SU-DHL-6 (cell line): ENCODE data around the gene PDE6A.

Source experiments
- H2AFZ ChIP-seq: fragments of 200-600 bp; sonication (generic); 2 replicates; pipeline ENCODE4 v1.6.1; 2014; ENCODE audit warnings: low read depth, mild to moderate bottlenecking, moderate library complexity, mixed read lengths, antibody characterized with exemption, low read length; ENCODE audit not compliant: severe bottlenecking
- H3F3A ChIP-seq: fragments of 200-600 bp; shearing (Covaris generic); 2 replicates; pipeline ENCODE4 v1.6.0; 2016; ENCODE audit warnings: antibody characterized with exemption, mild to moderate bottlenecking; ENCODE audit not compliant: insufficient read depth
- H3K27ac ChIP-seq: fragments of 200-600 bp; sonication (generic); 2 replicates; pipeline ENCODE4 v1.5.1; 2016; ENCODE audit warnings: low read depth, mild to moderate bottlenecking, low read length, moderate library complexity, mixed read lengths
- H3K27me3 ChIP-seq: fragments of 200-600 bp; sonication (generic), shearing (Covaris generic); 2 replicates; pipeline ENCODE4 v1.6.0; 2014; ENCODE audit warnings: mild to moderate bottlenecking, low read length
- H3K36me3 ChIP-seq: fragments of 200-600 bp; sonication (generic); 2 replicates; pipeline ENCODE4 v1.6.1; 2014; ENCODE audit warnings: mild to moderate bottlenecking, low read length, mixed read lengths
- H3K4me2 ChIP-seq: fragments of 300-600, 200-600 bp; shearing (Covaris generic), sonication (generic); 2 replicates; pipeline ENCODE4 v1.6.0; 2014; ENCODE audit warnings: low read length, low read depth, mild to moderate bottlenecking; ENCODE audit not compliant: poor library complexity, severe bottlenecking
- H3K4me3 ChIP-seq: fragments of 200-600 bp; sonication (generic); 2 replicates; pipeline ENCODE4 v1.5.1; 2014; ENCODE audit warnings: antibody characterized with exemption, low read length, mild to moderate bottlenecking, mixed read lengths; ENCODE audit not compliant: insufficient read depth, poor library complexity, severe bottlenecking
- H3K79me2 ChIP-seq: fragments of 200-600 bp; sonication (generic); 2 replicates; pipeline ENCODE4 v1.6.1; 2014; ENCODE audit warnings: mild to moderate bottlenecking, low read length, moderate library complexity; ENCODE audit not compliant: insufficient read depth
- H3K9ac ChIP-seq: fragments of 200-600 bp; sonication (generic); 2 replicates; pipeline ENCODE4 v1.7.0; 2014; ENCODE audit warnings: mild to moderate bottlenecking, low read length
- H3K9me2 ChIP-seq: fragments of 200-600 bp; sonication (generic); replicated peaks from 2 replicates; pipeline ENCODE4 v1.6.1; 2014; ENCODE audit warnings: low read length; ENCODE audit not compliant: insufficient read depth
- H3K9me3 ChIP-seq: fragments of 200-600 bp; sonication (generic); 2 replicates; pipeline ENCODE4 v1.6.1; 2014; ENCODE audit warnings: low read length, mixed read lengths; ENCODE audit not compliant: insufficient read depth
- H4K20me1 ChIP-seq: fragments of 200-600 bp; sonication (generic); 2 replicates; pipeline ENCODE4 v1.6.1; 2014; ENCODE audit warnings: low read depth, mild to moderate bottlenecking, antibody characterized with exemption, low read length, moderate library complexity, mixed read lengths
- CTCF ChIP-seq: fragments of 200-600 bp; sonication (generic); IDR thresholded peaks from one replicate; pipeline ENCODE4 v1.5.1; 2017; ENCODE audit warnings: antibody characterized with exemption, mild to moderate bottlenecking, low read length, moderate library complexity; ENCODE audit not compliant: insufficient read depth, poor library complexity, severe bottlenecking
- EZH2phosphoT487 ChIP-seq: fragments of 200-600 bp; sonication (generic), shearing (Covaris generic); conservative IDR thresholded peaks from 2 replicates; pipeline ENCODE4 v1.6.1; 2018; ENCODE audit warnings: mild to moderate bottlenecking, antibody characterized with exemption, low read length, moderate library complexity, mixed read lengths

PDE6A gene

GRCh38 chr5:149855366-149855765 is 89.2 kb downstream of the PDE6A start:
- no peaks in the 10 kb centered on the region for H3K79me2 ChIP-seq
- H3K9ac ChIP-seq = no peak overlapping the region
- H3K27me3 ChIP-seq = no peaks in the 10 kb centered on the region
- no peaks in the 10 kb centered on the region for H4K20me1 ChIP-seq
- no peaks in the 10 kb centered on the region for H3K9me2 ChIP-seq
- H3K4me2 ChIP-seq = no peak overlapping the region
- no peak overlapping the region for H3K27ac ChIP-seq
- no peak overlapping the region for H2AFZ ChIP-seq
- H3K4me3 ChIP-seq = no peak overlapping the region
- no peaks in the 10 kb centered on the region for H3K36me3 ChIP-seq
- TF ChIP-seq CTCF (no peak), EZH2phosphoT487 (no peak)
- no peaks in the 10 kb centered on the region for H3F3A ChIP-seq
- no peaks in the 10 kb centered on the region for H3K9me3 ChIP-seq

- H3K4me2 ChIP-seq = no peak overlapping the region
- no peak overlapping the region for H3K9ac ChIP-seq
- no peaks in the 10 kb centered on the region for H3K9me3 ChIP-seq
- TF ChIP-seq EZH2phosphoT487 = no peak
- TF ChIP-seq CTCF = no peak
- H3K36me3 ChIP-seq = no peaks in the 10 kb centered on the region
- no peak overlapping the region for H3K27ac ChIP-seq
- H2AFZ ChIP-seq = no peak overlapping the region
- H3F3A ChIP-seq = no peaks in the 10 kb centered on the region
- H3K79me2 ChIP-seq = no peaks in the 10 kb centered on the region
- H4K20me1 ChIP-seq = no peaks in the 10 kb centered on the region
- H3K27me3 ChIP-seq = no peaks in the 10 kb centered on the region
- H3K4me3 ChIP-seq = no peak overlapping the region
- no peaks in the 10 kb centered on the region for H3K9me2 ChIP-seq
Observed at GRCh38 chr5:149854866-149855265, 89.7 kb downstream of the PDE6A start.

GRCh38 chr5:149853701-149854100 is 90.9 kb downstream of the PDE6A start:
- Histone ChIP-seq H3K36me3 (no peaks in the 10 kb centered on the region), H3K9me2 (no peaks in the 10 kb centered on the region), H3K79me2 (no peaks in the 10 kb centered on the region), H3F3A (no peaks in the 10 kb centered on the region), H3K27ac (no peak overlapping the region), H3K27me3 (no peaks in the 10 kb centered on the region), H3K9ac (no peak overlapping the region), H3K4me2 (no peak overlapping the region), H2AFZ (no peak overlapping the region), H4K20me1 (no peaks in the 10 kb centered on the region), H3K4me3 (no peak overlapping the region), H3K9me3 (no peaks in the 10 kb centered on the region)
- TF ChIP-seq EZH2phosphoT487 (no peak), CTCF (no peak)

GRCh38 chr5:149853331-149853648 is 91.3 kb downstream of the PDE6A start:
- Histone ChIP-seq H3K27ac (no peak overlapping the region), H4K20me1 (no peaks in the 10 kb centered on the region), H3K9ac (no peak overlapping the region), H3K9me3 (no peaks in the 10 kb centered on the region), H2AFZ (no peak overlapping the region), H3K4me3 (no peak overlapping the region), H3K9me2 (no peaks in the 10 kb centered on the region), H3K79me2 (no peaks in the 10 kb centered on the region), H3K36me3 (no peaks in the 10 kb centered on the region), H3K4me2 (no peak overlapping the region), H3K27me3 (no peaks in the 10 kb centered on the region), H3F3A (no peaks in the 10 kb centered on the region)
- TF ChIP-seq CTCF = peak; percentile 47
- no peak for TF ChIP-seq EZH2phosphoT487
